ENCODE results near the gene XPNPEP3.

XPNPEP3 gene

GRCh38 chr22:40951795-40952605, 95.1 kb downstream of the XPNPEP3 start:
- no peak for DNase-seq

- DNase-seq = no peak
Observed at GRCh38 chr22:40953471-40953870, 96.5 kb downstream of the XPNPEP3 start.

DNA sequence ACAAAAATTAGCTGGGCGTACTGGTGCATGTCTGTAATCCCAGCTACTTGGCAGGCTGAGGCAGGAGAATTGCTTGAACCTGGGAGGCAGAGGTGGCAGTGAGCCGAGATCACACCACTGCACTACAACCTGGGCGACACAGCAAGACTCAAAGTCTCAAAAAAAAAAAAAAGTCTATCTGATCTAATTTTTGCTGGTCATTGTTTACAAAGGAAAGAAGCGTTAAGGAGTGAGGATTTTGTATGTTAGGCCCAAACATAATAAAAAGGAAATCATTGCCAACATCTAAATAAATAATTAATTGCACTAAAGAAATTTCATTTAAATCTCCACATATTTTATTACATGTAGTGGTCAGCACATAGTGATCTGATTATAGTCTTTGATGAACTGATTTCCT, 97.2 kb downstream of the XPNPEP3 start:
- DNase-seq = no peak

DNA sequence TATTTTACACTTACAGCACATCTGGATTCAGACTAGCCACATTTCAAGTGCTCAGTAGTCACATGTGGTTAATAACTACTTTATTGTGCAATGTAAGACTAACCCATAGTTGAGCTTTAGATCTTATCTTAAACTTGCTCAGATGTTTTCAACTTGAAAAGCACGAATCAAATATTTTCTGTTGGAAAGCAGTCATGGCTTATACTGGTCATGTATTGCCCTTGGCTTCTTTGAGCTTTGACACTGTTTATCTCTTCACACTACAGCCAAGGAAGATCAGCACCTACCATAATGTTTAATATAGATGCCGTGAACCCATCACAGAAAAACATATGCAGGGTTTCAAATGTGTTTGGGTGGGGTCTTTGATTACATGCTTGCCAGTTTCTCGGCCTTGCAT, 98.6 kb downstream of the XPNPEP3 start:
- no peak for DNase-seq

- no peak for DNase-seq
Observed at GRCh38 chr22:40957601-40958000, 100.7 kb downstream of the XPNPEP3 start.

GRCh38 chr22:40958299-40958698, 101.4 kb downstream of the XPNPEP3 start:
- DNase-seq = no peak

GRCh38 chr22:40960145-40960544, 103.2 kb downstream of the XPNPEP3 start:
- DNase-seq = no peak

GRCh38 chr22:40965936-40966725, 109.2 kb downstream of the XPNPEP3 start:
- no peak for DNase-seq

GRCh38 chr22:40966726-40967085, 109.8 kb downstream of the XPNPEP3 start:
- DNase-seq = no peak

GRCh38 chr22:40967111-40967760, 110.3 kb downstream of the XPNPEP3 start:
- no peak for DNase-seq

GRCh38 chr22:40972587-40972986, 115.6 kb downstream of the XPNPEP3 start:
- DNase-seq = no peak

- no peak for DNase-seq
Observed at GRCh38 chr22:40973144-40973543, 116.2 kb downstream of the XPNPEP3 start.

GRCh38 chr22:40975366-40975765, 118.4 kb downstream of the XPNPEP3 start:
- DNase-seq = no peak

DNA sequence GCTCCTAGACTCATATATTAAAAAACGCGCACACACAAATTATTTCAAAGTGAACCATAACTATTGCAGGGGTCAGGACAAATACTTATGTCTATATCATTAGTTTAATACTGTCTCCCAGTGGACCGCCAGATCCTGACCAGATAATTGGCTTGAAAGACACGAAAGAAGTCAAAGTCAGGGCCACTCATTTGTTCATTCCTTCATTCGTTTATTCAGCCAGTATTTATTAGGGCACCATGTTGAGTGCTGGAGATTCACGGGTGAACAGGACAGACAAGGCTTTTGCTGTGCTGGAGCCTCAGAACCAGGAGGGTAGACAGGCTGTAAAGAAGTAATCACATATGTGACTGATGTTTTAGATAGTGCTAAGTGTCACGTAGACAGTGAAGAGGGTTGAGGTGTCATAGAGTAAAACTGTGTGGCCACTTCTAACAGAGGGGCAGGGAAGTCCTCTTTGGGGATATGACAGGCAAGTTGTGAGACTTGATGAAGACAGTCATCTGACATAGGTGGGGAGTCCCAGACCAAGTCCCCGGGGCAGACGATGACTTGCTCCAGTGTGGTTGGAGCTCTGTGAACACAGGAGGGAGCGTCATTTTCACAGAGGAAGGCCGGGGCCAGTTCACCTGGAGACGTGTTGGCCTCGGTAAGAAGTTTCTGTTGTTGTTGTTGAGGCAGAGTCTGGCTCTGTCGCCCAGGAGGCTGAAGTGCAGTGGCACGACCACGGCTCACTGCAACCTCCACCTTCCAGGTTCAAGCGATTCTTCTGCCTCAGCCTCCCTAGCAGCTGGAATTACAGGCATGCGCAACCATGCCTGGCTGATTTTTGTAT, 120.1 kb downstream of the XPNPEP3 start:
- DNase-seq = no peak

DNA sequence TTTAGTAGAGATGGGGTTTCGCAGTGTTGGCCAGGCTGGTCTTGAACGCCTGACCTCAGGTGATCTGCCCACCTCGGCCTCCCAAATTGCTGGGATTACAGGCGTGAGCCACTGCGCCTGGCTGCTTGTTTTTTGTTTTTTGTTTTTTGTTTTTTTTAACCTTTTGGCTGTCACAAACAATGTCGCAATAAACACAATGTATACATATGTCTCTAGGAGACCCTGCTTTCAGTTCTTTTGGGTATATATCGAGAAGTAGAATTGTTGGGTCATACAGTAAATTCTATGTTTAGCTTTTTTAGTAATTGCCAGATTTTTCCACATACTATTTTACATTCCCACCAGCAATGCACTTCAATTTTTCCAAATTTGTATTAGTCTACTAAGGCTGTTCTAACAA, 122.2 kb downstream of the XPNPEP3 start:
- DNase-seq = no peak

- DNase-seq = no peak
Observed at GRCh38 chr22:40979871-40980270, 122.9 kb downstream of the XPNPEP3 start.

Data from NCI-H226 (cell line).